Keratinocyte (primary cell): ENCODE results near the gene ITIH3. TPM values are rescaled to one million over a fixed set of nuclear protein-coding genes. Genes with fewer than 3 reads are reported as not detected.

Experiments
- DNase-seq: peaks from one replicate; pipeline ENCODE4 v3.0.0-alpha.2; 2011; ENCODE audit warnings: low read depth, missing footprints, low spot score
- FAIRE-seq: peaks from 2 replicates; lab custom pipeline; 2011; peaks lifted over from hg19 to GRCh38; lab: Jason Lieb, UNC
- H2AFZ ChIP-seq: 2 replicates; pipeline ENCODE4 v1.6.0; 2012; ENCODE audit warnings: low read length, control low read depth, inconsistent platforms; ENCODE audit not compliant: control insufficient read depth
- H3K27ac ChIP-seq: 2 replicates; pipeline ENCODE4 v1.5.1; 2011; ENCODE audit warnings: low read length; ENCODE audit not compliant: control insufficient read depth, insufficient read depth
- H3K27me3 ChIP-seq: 3 replicates; pipeline ENCODE4 v1.6.0; 2011; ENCODE audit warnings: low read length; ENCODE audit not compliant: control insufficient read depth, insufficient read depth; ENCODE audit errors: extremely low read depth
- H3K36me3 ChIP-seq, 2 experiments: 2 replicates in 1 of 2; 3 replicates in 1 of 2; pipeline ENCODE4 v1.5.1; 2011; ENCODE audit warnings: low read length in 2 of 2, mild to moderate bottlenecking in 1 of 2; ENCODE audit not compliant: control insufficient read depth in 2 of 2, insufficient read depth in 2 of 2; ENCODE audit errors: extremely low read depth in 1 of 2
- H3K4me1 ChIP-seq: 3 replicates; pipeline ENCODE4 v1.5.1; 2011; ENCODE audit warnings: low read length; ENCODE audit not compliant: control insufficient read depth, insufficient read depth; ENCODE audit errors: extremely low read depth
- H3K4me2 ChIP-seq: 3 replicates; pipeline ENCODE4 v1.6.0; 2011; ENCODE audit warnings: low read depth, low read length; ENCODE audit not compliant: control insufficient read depth, insufficient read depth; ENCODE audit errors: extremely low read depth
- H3K4me3 ChIP-seq, 3 experiments: fragments of 200-600 bp in 1 of 3; sonication (generic) in 1 of 3; 2 replicates in 2 of 3; 3 replicates in 1 of 3; pipeline ENCODE4 v1.5.1; 2011 to 2016; ENCODE audit warnings: low read length in 3 of 3, mild to moderate bottlenecking in 3 of 3, control low read depth in 2 of 3, inconsistent platforms in 1 of 3, low read depth in 1 of 3, mixed read lengths in 1 of 3, mixed run types in 1 of 3, moderate library complexity in 1 of 3; ENCODE audit not compliant: control insufficient read depth in 2 of 3, insufficient read depth in 2 of 3; ENCODE audit errors: extremely low read depth in 1 of 3
- H3K79me2 ChIP-seq: 2 replicates; pipeline ENCODE4 v1.6.0; 2012; ENCODE audit warnings: low read length; ENCODE audit not compliant: control insufficient read depth, insufficient read depth
- H3K9ac ChIP-seq: 3 replicates; pipeline ENCODE4 v1.6.0; 2011; ENCODE audit warnings: low read length; ENCODE audit not compliant: control insufficient read depth, insufficient read depth; ENCODE audit errors: extremely low read depth
- H3K9me1 ChIP-seq: 3 replicates; pipeline ENCODE4 v1.6.0; 2011; ENCODE audit warnings: low read length; ENCODE audit not compliant: control insufficient read depth, insufficient read depth; ENCODE audit errors: extremely low read depth
- H3K9me3 ChIP-seq: 2 replicates; pipeline ENCODE4 v1.5.1; 2012; ENCODE audit warnings: low read depth, low read length; ENCODE audit not compliant: control insufficient read depth
- H4K20me1 ChIP-seq: 3 replicates; pipeline ENCODE4 v1.6.0; 2011; ENCODE audit warnings: low read length; ENCODE audit not compliant: control insufficient read depth, insufficient read depth; ENCODE audit errors: extremely low read depth
- CTCF ChIP-seq, 3 experiments: IDR thresholded peaks in 1 of 3; conservative IDR thresholded peaks in 1 of 3; optimal IDR thresholded peaks in 1 of 3; 2 replicates in 2 of 3; 3 replicates in 1 of 3; pipeline versions ENCODE3 to v1.5.1; 2011; ENCODE audit warnings: low read length in 3 of 3, mild to moderate bottlenecking in 3 of 3, moderate library complexity in 2 of 3, control low read depth in 1 of 3, inconsistent platforms in 1 of 3; ENCODE audit not compliant: insufficient read depth in 2 of 3; ENCODE audit errors: extremely low read depth in 1 of 3
- EZH2 ChIP-seq: IDR thresholded peaks from one replicate; pipeline ENCODE4 v1.6.1; 2012; ENCODE audit warnings: inconsistent platforms, mild to moderate bottlenecking, low read length, moderate library complexity
- dilution Hi-C: fragments of 300-500 bp; cut with MboI; formaldehyde crosslinking; loops from one replicate; pipeline ENCODE4 v1.7.0; 2020; ENCODE audit warnings: low sequenced_read_pairs; ENCODE audit not compliant: extremely low pct_ligation_motif_present
- polyA plus RNA-seq, 5 experiments: library from polyadenylated mRNA; depleted of rRNA in 3 of 5; stranded (reverse) in 3 of 5; stranded (forward) in 1 of 5; unstranded in 1 of 5; fragments of >200 nt; gene quantifications; 1 replicate in 1 of 5; 2 replicates in 3 of 5; 3 replicates in 1 of 5; pipeline versions ENCODE4 v1.2.1 to v1.2.3, GENCODE V29; 2011 to 2012; ENCODE audit warnings: missing spikeins in 2 of 5, low read depth in 1 of 5, low replicate concordance in 1 of 5

ITIH3 gene
- polyA plus RNA-seq, 1 donor (not counting 4 experiments of a cell fraction or from before 2014, with no cell fraction given), result not detected

- Histone ChIP-seq H3K4me3 (no peak overlapping the region), H3K9me1 (no peaks in the 10 kb centered on the region), H3K36me3 (peaks cover 9 to 21% of the 10 kb centered on the region in 2 experiments), H3K27me3 (no peaks in the 10 kb centered on the region), H3K4me2 (no peak overlapping the region), H3K79me2 (no peaks in the 10 kb centered on the region), H3K27ac (no peak overlapping the region), H3K9me3 (no peaks in the 10 kb centered on the region), H4K20me1 (no peaks in the 10 kb centered on the region), H3K4me1 (no peaks in the 10 kb centered on the region), H2AFZ (no peak overlapping the region), H3K9ac (no peak overlapping the region)
- DNase-seq (no peak), FAIRE-seq (no peak)
- TF ChIP-seq CTCF (optimal IDR thresholded peaks at IDR 0.05 in 1 of 3, IDR thresholded peaks at IDR 0.05 in 1 of 3, conservative IDR thresholded peaks at IDR 0.05 in 1 of 3; ENCODE audit: extremely low read depth in 1 of 3, insufficient read depth in 2 of 3, low read length in 3 of 3) (no peak), EZH2 (no peak)
- dilution Hi-C loops, result no loop called here
Observed at GRCh38 chr3:52848617-52849016, 54.0 kb downstream of the ITIH3 start.

GRCh38 chr3:52849656-52850055, 55.1 kb downstream of the ITIH3 start:
- no peak for FAIRE-seq
- Histone ChIP-seq H3K9me3 (no peaks in the 10 kb centered on the region), H3K9ac (no peak overlapping the region), H4K20me1 (no peaks in the 10 kb centered on the region), H3K27me3 (no peaks in the 10 kb centered on the region), H3K79me2 (no peaks in the 10 kb centered on the region), H3K36me3 (peaks cover 10 to 25% of the 10 kb centered on the region in 2 experiments), H3K4me3 (no peak overlapping the region), H2AFZ (no peak overlapping the region), H3K4me1 (no peaks in the 10 kb centered on the region), H3K9me1 (no peaks in the 10 kb centered on the region), H3K27ac (no peak overlapping the region), H3K4me2 (no peak overlapping the region)
- TF ChIP-seq EZH2 (no peak), CTCF (optimal IDR thresholded peaks at IDR 0.05 in 1 of 3, IDR thresholded peaks at IDR 0.05 in 1 of 3, conservative IDR thresholded peaks at IDR 0.05 in 1 of 3; ENCODE audit: extremely low read depth in 1 of 3, insufficient read depth in 2 of 3, low read length in 3 of 3) (no peak)
- no peak for DNase-seq
- dilution Hi-C loops, result no loop called here
